NCI-H82 treated with DMSO at 0.1 percent for 48 hours (cell line): ENCODE results near the gene KLHL26.
"Not testable (repeated sequence)": the region's sequence is repeated elsewhere in the genome, so short reads cannot be mapped to it uniquely, and the experiment has no call there.

Experiments
- DNase-seq: peaks from one replicate; lab custom pipeline; 2025; ENCODE audit not compliant: unreplicated experiment; lab: John Stamatoyannopoulos, UW

Gene KLHL26

GRCh38 chr19:18662972-18663732 is 26.3 kb downstream of the KLHL26 start:
- DNase-seq, result no peak

DNA sequence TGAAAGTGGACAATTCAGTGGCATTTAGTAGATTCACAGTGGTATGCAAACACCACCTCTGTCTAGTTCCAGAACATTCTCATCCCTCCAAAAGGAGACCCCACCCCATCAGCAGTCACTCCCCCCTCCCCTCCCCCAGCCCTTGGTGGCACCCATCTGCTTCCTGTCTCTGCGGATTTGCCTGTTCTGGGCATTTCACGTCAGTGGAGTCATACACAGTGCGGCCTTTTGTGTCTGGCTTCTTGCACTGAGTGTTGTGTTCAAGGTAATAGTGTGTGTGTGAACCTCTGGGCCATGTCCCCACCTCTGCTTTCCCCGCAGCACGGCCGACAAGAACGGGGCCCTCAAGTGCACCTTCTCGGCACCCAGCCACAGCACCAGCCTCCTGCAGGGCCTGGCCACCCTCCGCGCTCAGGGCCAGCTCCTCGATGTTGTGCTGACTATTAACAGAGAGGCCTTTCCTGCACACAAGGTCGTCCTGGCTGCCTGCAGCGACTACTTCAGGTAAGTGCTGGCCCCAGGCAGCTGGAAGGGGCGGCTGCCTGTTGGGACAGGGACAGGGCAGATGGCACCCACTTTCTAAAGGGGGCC is 27.2 kb downstream of the KLHL26 start:
- DNase-seq, result peak; percentile 13

GRCh38 chr19:18665771-18666202 is 29.0 kb downstream of the KLHL26 start:
- no peak for DNase-seq

DNA sequence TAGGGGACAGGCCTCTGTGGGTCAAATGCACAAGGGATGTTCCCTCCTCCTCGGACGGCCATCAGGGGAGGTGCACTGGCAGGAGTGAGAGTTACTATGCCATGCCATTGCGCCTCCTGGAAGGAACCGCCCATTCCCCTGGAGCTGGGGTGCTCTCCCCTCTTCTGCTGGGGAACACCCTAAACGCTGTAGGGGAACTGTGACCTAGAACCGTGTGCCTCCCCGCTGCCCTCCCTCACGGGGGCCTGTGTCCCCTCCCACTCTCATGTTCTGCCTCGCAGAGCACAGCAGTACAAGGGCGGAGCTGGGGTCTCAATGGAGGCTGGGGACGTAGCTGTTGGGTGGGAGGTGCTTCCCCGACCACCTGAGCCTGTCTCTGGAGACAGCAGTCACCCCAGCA is 29.5 kb downstream of the KLHL26 start:
- DNase-seq, result no peak

DNA sequence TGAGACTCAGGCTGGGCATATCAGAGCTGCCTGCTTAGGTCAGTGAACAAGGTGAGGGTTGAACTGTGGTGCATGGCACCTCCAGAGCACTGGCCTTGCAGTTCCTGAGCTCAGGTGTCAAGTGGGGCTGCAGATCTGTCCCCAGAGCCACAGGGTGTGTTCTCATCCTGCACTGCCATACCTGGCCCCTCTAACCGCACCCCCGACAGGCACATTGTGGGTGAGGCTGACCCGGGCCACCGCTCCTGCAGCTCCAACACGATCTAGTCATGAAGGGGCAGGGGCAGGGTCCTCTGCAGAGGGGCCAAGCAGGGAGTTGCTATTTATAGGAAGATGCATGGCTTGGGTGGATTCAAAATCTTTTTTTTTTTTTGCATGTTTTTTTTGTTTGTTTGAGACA is 30.0 kb downstream of the KLHL26 start:
- DNase-seq, result no peak

GRCh38 chr19:18667531-18668251 is 30.9 kb downstream of the KLHL26 start:
- DNase-seq, result no peak

DNA sequence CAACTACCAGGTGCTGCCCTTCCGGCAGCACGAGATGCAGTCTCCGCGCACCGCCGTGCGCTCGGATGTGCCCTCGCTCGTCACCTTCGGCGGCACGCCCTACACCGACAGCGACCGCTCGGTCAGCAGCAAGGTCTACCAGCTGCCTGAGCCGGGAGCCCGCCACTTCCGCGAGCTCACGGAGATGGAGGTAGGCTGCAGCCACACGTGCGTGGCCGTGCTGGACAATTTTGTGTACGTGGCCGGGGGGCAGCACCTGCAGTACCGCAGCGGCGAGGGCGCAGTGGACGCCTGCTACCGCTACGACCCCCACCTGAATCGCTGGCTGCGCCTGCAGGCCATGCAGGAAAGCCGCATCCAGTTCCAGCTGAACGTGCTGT is 31.4 kb downstream of the KLHL26 start:
- DNase-seq, result no peak

DNA sequence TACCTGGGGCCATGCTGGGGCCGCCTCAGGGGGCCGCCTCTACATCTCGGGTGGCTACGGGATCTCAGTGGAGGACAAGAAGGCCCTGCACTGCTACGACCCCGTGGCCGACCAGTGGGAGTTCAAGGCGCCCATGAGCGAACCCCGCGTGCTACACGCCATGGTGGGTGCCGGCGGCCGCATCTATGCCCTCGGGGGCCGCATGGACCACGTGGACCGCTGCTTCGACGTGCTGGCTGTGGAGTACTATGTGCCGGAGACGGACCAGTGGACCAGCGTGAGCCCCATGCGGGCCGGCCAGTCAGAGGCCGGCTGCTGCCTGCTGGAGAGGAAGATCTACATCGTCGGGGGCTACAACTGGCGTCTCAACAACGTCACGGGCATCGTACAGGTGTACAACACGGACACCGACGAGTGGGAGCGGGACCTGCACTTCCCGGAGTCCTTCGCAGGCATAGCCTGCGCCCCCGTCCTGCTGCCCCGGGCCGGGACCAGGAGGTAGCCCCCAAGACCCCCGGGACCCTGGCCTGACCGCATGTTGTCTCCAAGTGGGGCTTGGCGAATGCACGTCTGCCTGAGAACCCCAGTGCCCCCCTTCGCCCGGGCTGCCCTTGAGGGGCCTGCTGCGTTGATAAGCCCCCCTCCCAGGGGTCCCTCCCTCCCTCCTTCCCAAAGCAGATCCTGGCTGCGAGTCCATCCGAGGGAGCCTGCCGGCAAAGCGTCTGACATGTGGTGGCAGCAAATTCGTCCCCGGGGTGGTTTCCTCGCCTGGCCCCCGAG is 32.1 kb downstream of the KLHL26 start:
- no peak for DNase-seq

DNA sequence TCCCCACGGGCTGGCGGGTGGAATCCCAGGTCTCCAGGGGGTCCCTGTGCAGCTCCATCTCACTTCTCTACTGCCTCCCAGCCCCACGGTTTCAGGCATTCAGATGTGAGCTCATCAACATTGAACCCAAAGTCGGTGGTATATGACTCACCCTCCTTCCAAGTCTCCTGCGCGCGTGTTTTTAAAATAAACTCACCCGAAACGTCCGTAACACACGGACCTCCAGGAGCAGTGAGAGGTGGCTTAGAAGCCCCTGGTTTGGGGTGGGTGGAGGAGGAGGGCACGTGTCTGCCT is 32.6 kb downstream of the KLHL26 start:
- no peak for DNase-seq

- DNase-seq, result no peak
These were observed 33.1 kb downstream of the KLHL26 start for GRCh38 chr19:18669883-18670282.

DNA sequence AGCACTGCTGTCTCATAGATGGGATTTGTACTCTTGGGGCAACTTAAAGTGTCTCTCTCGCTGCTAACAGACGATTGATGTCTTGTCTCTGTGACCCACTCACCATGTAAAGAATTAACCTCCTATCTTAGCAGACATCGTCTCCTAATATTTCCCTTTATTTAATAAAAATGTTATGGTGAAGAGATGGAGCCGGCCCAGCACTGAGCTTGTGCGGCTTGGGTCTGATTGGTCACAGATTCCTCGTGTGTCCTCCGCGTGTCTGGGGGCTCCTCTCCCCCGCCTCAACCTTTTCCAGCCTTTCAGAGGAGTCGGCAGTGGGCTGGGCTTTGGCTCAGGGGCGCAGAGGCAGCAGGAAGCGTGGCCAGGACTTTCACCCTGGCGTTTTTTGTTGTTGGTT is 33.5 kb downstream of the KLHL26 start:
- no peak for DNase-seq

GRCh38 chr19:18671303-18672043 is 34.6 kb downstream of the KLHL26 start:
- no peak for DNase-seq

DNA sequence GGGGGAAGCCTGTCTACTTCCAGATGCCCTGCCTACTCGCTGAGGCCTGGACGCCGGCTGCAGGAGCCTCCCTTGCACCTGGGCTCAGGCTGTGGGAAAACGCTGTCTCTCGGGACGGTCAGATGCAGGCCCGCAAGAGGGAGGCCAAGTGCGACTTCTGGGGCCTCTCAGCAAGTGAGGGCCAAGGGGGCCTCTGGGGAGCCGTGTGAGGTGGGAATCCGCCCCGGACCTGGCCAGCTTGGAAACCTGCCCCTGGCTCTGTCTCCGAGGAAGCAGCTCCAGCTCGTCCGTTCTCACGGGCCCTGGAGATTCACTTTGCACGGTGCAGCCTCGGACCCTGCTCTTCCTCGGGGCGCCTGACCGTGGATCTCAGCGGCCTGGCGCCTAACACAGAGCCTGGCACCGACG is 35.2 kb downstream of the KLHL26 start:
- DNase-seq, result no peak

DNA sequence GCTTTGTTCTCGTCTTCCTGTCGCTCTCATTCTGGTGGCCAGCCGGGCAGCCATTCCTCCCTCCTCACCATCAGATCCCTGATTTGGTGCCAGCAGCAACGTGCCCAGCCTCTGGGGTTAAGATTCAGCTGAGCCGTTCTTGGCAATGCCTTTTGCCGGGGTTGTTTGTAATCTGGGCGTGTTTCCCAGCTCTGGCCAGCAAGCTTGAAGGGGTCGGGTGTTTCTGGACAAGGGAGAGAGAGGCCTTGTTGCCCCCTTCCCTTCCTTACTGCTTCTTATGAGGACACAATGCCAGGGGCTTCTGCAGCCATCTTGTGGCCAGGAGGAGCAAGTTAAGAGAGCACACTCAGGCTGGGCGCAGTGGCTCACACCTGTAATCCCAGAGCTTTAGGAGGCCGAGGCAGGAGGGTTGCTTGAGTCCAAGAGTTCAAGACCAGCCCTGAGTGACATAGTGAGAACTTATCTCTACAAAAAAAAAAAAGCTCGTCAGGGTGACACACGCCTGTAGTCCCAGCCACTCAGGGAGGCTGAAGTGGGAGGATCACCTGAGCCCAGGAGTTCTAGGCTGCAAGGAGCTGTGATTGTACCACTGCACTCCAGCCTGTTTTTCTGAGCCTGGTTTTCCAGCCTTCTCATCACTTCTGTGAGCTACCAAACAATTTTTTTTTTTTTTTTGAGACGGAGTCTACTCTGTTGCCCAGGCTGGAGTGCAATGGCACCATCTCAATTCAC is 35.9 kb downstream of the KLHL26 start:
- DNase-seq, result no peak

DNA sequence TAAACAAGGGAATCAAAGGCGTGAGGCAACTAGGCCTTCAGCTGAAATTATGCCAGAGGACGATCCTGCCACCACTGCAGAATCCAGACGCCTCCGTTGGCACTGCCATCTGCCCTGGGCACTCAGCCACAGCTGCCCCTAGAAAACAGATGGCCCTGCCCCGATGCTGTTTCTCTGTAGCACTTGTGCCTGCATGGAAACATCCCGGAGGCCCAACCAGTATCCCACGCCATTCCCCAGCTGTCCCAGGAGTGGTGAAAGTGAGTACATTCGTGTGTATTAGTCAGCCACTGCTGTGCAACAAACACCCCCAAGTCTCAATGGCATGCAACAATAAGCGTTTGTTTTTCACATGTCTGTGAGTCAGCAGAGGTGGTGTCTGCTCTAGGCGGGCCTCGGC is 37.8 kb downstream of the KLHL26 start:
- DNase-seq, result no peak

DNA sequence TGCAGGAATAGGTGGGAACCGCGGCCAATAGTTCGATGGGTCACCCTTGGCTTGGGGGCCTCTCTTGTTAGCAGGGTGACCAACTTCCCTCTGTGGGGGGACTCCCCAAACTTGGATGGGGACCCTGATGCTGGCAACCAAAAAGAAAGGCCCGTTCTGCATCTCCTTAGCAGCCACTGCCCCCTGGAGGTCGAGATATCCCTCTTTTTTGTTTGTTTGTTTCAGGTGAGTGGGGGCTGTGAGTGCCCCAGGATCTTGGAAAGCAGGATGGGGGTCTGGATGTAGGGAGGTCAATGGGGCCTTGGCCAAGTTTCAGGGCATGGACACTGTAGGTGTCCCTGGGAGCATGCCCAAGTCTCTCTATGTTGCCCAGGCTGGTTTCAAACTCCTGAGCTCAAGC is 39.0 kb downstream of the KLHL26 start:
- DNase-seq, result no peak

GRCh38 chr19:18676692-18677091 is 39.9 kb downstream of the KLHL26 start:
- no peak for DNase-seq

- DNase-seq, result no peak
These were observed 40.3 kb downstream of the KLHL26 start for GRCh38 chr19:18677156-18677555.

DNA sequence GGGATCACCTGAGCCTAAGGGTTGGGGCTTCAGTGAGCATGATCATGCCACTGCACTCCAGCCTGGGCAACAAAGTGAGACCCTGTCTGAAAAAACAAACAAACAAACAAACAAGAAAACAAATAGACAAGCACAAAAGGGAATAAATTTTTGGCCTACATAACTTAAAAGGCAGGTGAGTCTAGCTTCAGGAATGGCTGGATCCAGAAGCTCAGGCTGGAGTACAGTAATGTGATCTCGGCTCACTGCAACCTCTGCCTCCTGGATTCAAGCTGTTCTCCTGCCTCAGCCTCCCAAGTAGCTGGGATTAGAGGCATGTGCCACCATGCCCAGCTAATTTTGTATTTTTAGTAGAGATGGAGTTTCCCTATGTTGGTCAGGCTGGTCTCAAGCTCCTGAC is 43.3 kb downstream of the KLHL26 start:
- not testable (repeated sequence) for DNase-seq

GRCh38 chr19:18682807-18683108 is 45.9 kb downstream of the KLHL26 start:
- no peak for DNase-seq
